ENCODE results near the gene SORCS2.

- TF ChIP-seq CTCF (IDR thresholded peaks at IDR 0.05) (no peak), SIN3A (IDR thresholded peaks at IDR 0.05; ENCODE audit: borderline replicate concordance, insufficient read depth, low read depth, low read length) (no peak), POLR2AphosphoS5 (IDR thresholded peaks at IDR 0.05; ENCODE audit: low read depth, low read length) (no peak; the same call in 1 of the 2 replicates), TCF7L2 (IDR thresholded peaks at IDR 0.05; ENCODE audit: low read depth, low read length) (no peak)
Measured at GRCh38 chr4:7771541-7772507, 579.5 kb downstream of the SORCS2 start.

Data from Panc1 (cell line).